NCI-H1048 (cell line): ENCODE results near the gene S100G.

Experiments
- DNase-seq: peaks from one replicate; lab custom pipeline; 2025; lab: John Stamatoyannopoulos, UW

S100G gene

GRCh38 chrX:16651391-16652024 lies 1.6 kb downstream of the S100G start:
- DNase-seq, result no peak

GRCh38 chrX:16653424-16653823 lies 3.5 kb downstream of the S100G start:
- DNase-seq, result no peak

- DNase-seq, result no peak
Observed at GRCh38 chrX:16654093-16654492, 4.1 kb downstream of the S100G start.

GRCh38 chrX:16658284-16658683 lies 8.3 kb downstream of the S100G start:
- no peak for DNase-seq

GRCh38 chrX:16659321-16659720 lies 9.4 kb downstream of the S100G start:
- no peak for DNase-seq

- no peak for DNase-seq
Observed at GRCh38 chrX:16661495-16661894, 11.5 kb downstream of the S100G start.

- DNase-seq, result no peak
Observed at GRCh38 chrX:16662402-16662801, 12.4 kb downstream of the S100G start.

GRCh38 chrX:16664074-16664473 lies 14.1 kb downstream of the S100G start:
- DNase-seq, result no peak

- DNase-seq, result no peak
Observed at GRCh38 chrX:16664626-16665025, 14.7 kb downstream of the S100G start.

GRCh38 chrX:16665089-16665488 lies 15.1 kb downstream of the S100G start:
- no peak for DNase-seq

- no peak for DNase-seq
Observed at GRCh38 chrX:16666541-16666940, 16.6 kb downstream of the S100G start.

GRCh38 chrX:16671005-16671404 lies 21.0 kb downstream of the S100G start:
- DNase-seq, result no peak

GRCh38 chrX:16678689-16679088 lies 28.7 kb downstream of the S100G start:
- no peak for DNase-seq

- no peak for DNase-seq
Observed at GRCh38 chrX:16683007-16683664, 33.2 kb downstream of the S100G start.

GRCh38 chrX:16687514-16687913 lies 37.6 kb downstream of the S100G start:
- DNase-seq, result no peak

- no peak for DNase-seq
Observed at GRCh38 chrX:16695079-16695676, 45.2 kb downstream of the S100G start.

- no peak for DNase-seq
Observed at GRCh38 chrX:16696956-16697355, 47.0 kb downstream of the S100G start.

- no peak for DNase-seq
Observed at GRCh38 chrX:16699389-16699788, 49.4 kb downstream of the S100G start.

- DNase-seq, result no peak
Observed at GRCh38 chrX:16700734-16701133, 50.8 kb downstream of the S100G start.

GRCh38 chrX:16702700-16703599 lies 53.0 kb downstream of the S100G start:
- no peak for DNase-seq
